K562 (cell line): ENCODE measurements around the gene ENHO.

Experiments
- CHD1 ChIP-seq: fragments of 200-600 bp; sonication (generic); IDR thresholded peaks from one replicate; pipeline ENCODE4 v1.6.1; 2012; ENCODE audit warnings: mild to moderate bottlenecking, moderate library complexity, low read length, inconsistent platforms
- EP300 ChIP-seq: IDR thresholded peaks from 2 replicates; pipeline ENCODE4 v1.6.1; 2012; ENCODE audit warnings: low read length, improper control_type of control experiment
- FOXK1 ChIP-seq: sonication (generic); formaldehyde crosslinking; IDR thresholded peaks from 2 replicates; pipeline ENCODE4 v1.8.0; 2022; ENCODE audit warnings: missing genetic modification reagents, mild to moderate bottlenecking, borderline replicate concordance
- FOXM1 ChIP-seq, 2 experiments: fragments of 450-650 bp in 1 of 2; sonication (generic) in 1 of 2; formaldehyde crosslinking in 1 of 2; IDR thresholded peaks; 2 replicates each; pipeline versions ENCODE4 v1.6.1 to v1.9.0; 2017 to 2022; ENCODE audit warnings: low read depth in 2 of 2, mild to moderate bottlenecking in 2 of 2, missing genetic modification reagents in 1 of 2, moderate library complexity in 1 of 2
- HNRNPK ChIP-seq: fragments of 200-400 bp; formaldehyde crosslinking; IDR thresholded peaks from one replicate; pipeline ENCODE4 v1.6.1; 2018; ENCODE audit warnings: mild to moderate bottlenecking, low read depth, low read length; ENCODE audit not compliant: poor library complexity, severe bottlenecking
- NCOR1 ChIP-seq: fragments of 450-650 bp; IDR thresholded peaks from 2 replicates; pipeline ENCODE4 v1.6.1; 2016; ENCODE audit warnings: mild to moderate bottlenecking, moderate library complexity
- TEAD2 ChIP-seq: fragments of 450-650 bp; IDR thresholded peaks from 2 replicates; pipeline ENCODE4 v1.6.1; 2016; ENCODE audit warnings: missing genetic modification characterization, control low read depth, missing compliant biosample characterization
- TGIF2 ChIP-seq: sonication (generic); formaldehyde crosslinking; IDR thresholded peaks from 2 replicates; pipeline ENCODE4 v1.8.1; 2022; ENCODE audit warnings: mild to moderate bottlenecking, missing genetic modification reagents, moderate library complexity
- YY1 ChIP-seq, 3 experiments: IDR thresholded peaks; 2 replicates each; pipeline ENCODE4 v1.6.1; 2011; ENCODE audit warnings: low read length in 2 of 3, mild to moderate bottlenecking in 2 of 3, moderate library complexity in 2 of 3, borderline replicate concordance in 1 of 3, control low read depth in 1 of 3, low read depth in 1 of 3; ENCODE audit not compliant: insufficient read depth in 3 of 3, insufficient replicate concordance in 2 of 3, control insufficient read depth in 1 of 3, insufficient read length in 1 of 3; ENCODE audit errors: extremely low read depth in 1 of 3
- ZFP1 ChIP-seq: fragments of 450-650 bp; formaldehyde crosslinking; IDR thresholded peaks from 2 replicates; pipeline ENCODE4 v1.4.0; 2020; ENCODE audit warnings: mild to moderate bottlenecking, mixed read lengths
- TF ChIP-seq, protein P1 (sequence below), 3 experiments: IDR thresholded peaks in 2 of 3; conservative IDR thresholded peaks in 1 of 3; 2 replicates each; pipeline ENCODE4 v1.5.1; 2011 to 2012; ENCODE audit warnings: low read length in 3 of 3, mild to moderate bottlenecking in 3 of 3, control low read depth in 2 of 3, improper control_type of control experiment in 1 of 3, inconsistent platforms in 1 of 3, low read depth in 1 of 3, mixed read lengths in 1 of 3, moderate library complexity in 1 of 3; ENCODE audit not compliant: insufficient read depth in 2 of 3

GRCh38 chr9:34490760-34491159, 32.0 kb downstream of the ENHO start:
- TF ChIP-seq, protein P1, sequence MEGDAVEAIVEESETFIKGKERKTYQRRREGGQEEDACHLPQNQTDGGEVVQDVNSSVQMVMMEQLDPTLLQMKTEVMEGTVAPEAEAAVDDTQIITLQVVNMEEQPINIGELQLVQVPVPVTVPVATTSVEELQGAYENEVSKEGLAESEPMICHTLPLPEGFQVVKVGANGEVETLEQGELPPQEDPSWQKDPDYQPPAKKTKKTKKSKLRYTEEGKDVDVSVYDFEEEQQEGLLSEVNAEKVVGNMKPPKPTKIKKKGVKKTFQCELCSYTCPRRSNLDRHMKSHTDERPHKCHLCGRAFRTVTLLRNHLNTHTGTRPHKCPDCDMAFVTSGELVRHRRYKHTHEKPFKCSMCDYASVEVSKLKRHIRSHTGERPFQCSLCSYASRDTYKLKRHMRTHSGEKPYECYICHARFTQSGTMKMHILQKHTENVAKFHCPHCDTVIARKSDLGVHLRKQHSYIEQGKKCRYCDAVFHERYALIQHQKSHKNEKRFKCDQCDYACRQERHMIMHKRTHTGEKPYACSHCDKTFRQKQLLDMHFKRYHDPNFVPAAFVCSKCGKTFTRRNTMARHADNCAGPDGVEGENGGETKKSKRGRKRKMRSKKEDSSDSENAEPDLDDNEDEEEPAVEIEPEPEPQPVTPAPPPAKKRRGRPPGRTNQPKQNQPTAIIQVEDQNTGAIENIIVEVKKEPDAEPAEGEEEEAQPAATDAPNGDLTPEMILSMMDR (IDR thresholded peaks at IDR 0.05 in 2 of 3, conservative IDR thresholded peaks at IDR 0.05 in 1 of 3; ENCODE audit: insufficient read depth in 2 of 3, low read depth in 1 of 3, low read length in 3 of 3): no peak
- TF ChIP-seq ZFP1 (CRISPR knock-in tag): no peak
- TF ChIP-seq HNRNPK: no peak
- no peak for TF ChIP-seq CHD1
- no peak for TF ChIP-seq FOXK1 (CRISPR knock-in tag)
- no peak for TF ChIP-seq TGIF2 (CRISPR knock-in tag)
- TF ChIP-seq YY1 (IDR thresholded peaks at IDR 0.05; ENCODE audit: borderline replicate concordance in 1 of 3, control insufficient read depth in 1 of 3, extremely low read depth in 1 of 3, insufficient read depth in 3 of 3, insufficient read length in 1 of 3, insufficient replicate concordance in 2 of 3, low read depth in 1 of 3, low read length in 2 of 3): no peak
- TF ChIP-seq NCOR1: no peak
- no peak for TF ChIP-seq EP300
- no peak for TF ChIP-seq TEAD2 (tag)
- no peak for TF ChIP-seq FOXM1 (IDR thresholded peaks at IDR 0.05; ENCODE audit: low read depth)
- no peak for TF ChIP-seq FOXM1 (CRISPR knock-in tag; IDR thresholded peaks at IDR 0.05; ENCODE audit: low read depth)
